ENCODE results near the gene THADA.

THADA gene

GRCh38 chr2:43276266-43276941, 319.4 kb downstream of the THADA start:
- no peak for DNase-seq (ENCODE audit: low spot score)

- DNase-seq (ENCODE audit: low spot score) = no peak
Measured at GRCh38 chr2:43274721-43275120, 321.1 kb downstream of the THADA start.

GRCh38 chr2:43274055-43274454, 321.8 kb downstream of the THADA start:
- no peak for DNase-seq (ENCODE audit: low spot score)

GRCh38 chr2:43273529-43273928, 322.3 kb downstream of the THADA start:
- DNase-seq (ENCODE audit: low spot score) = no peak

GRCh38 chr2:43270930-43271615, 324.8 kb downstream of the THADA start:
- DNase-seq (ENCODE audit: low spot score) = no peak

- DNase-seq (ENCODE audit: low spot score) = no peak
Measured at GRCh38 chr2:43270461-43270860, 325.4 kb downstream of the THADA start.

GRCh38 chr2:43269706-43270105, 326.1 kb downstream of the THADA start:
- DNase-seq (ENCODE audit: low spot score) = no peak

GRCh38 chr2:43269074-43269572, 326.7 kb downstream of the THADA start:
- DNase-seq (ENCODE audit: low spot score) = no peak

- no peak for DNase-seq (ENCODE audit: low spot score)
Measured at GRCh38 chr2:43268066-43268953, 327.5 kb downstream of the THADA start.

GRCh38 chr2:43267381-43267780, 328.5 kb downstream of the THADA start:
- DNase-seq (ENCODE audit: low spot score) = no peak

GRCh38 chr2:43266711-43267111, 329.1 kb downstream of the THADA start:
- DNase-seq (ENCODE audit: low spot score) = no peak

- no peak for DNase-seq (ENCODE audit: low spot score)
Measured at GRCh38 chr2:43265421-43265820, 330.4 kb downstream of the THADA start.

- DNase-seq (ENCODE audit: low spot score) = no peak
Measured at GRCh38 chr2:43265001-43265400, 330.8 kb downstream of the THADA start.

GRCh38 chr2:43262951-43263350, 332.9 kb downstream of the THADA start:
- no peak for DNase-seq (ENCODE audit: low spot score)

- DNase-seq (ENCODE audit: low spot score) = no peak
Measured at GRCh38 chr2:43262239-43262638, 333.6 kb downstream of the THADA start.

GRCh38 chr2:43259512-43259911, 336.3 kb downstream of the THADA start:
- no peak for DNase-seq (ENCODE audit: low spot score)

- DNase-seq (ENCODE audit: low spot score) = no peak
Measured at GRCh38 chr2:43258547-43259156, 337.2 kb downstream of the THADA start.

- DNase-seq (ENCODE audit: low spot score) = no peak
Measured at GRCh38 chr2:43255296-43255910, 340.4 kb downstream of the THADA start.

- no peak for DNase-seq (ENCODE audit: low spot score)
Measured at GRCh38 chr2:43254331-43254730, 341.5 kb downstream of the THADA start.

GRCh38 chr2:43251171-43251731, 344.6 kb downstream of the THADA start:
- no peak for DNase-seq (ENCODE audit: low spot score)

- no peak for DNase-seq (ENCODE audit: low spot score)
Measured at GRCh38 chr2:43250015-43250414, 345.8 kb downstream of the THADA start.

All from hematopoietic multipotent progenitor cell treated with erythropoietin and hydrocortisone succinate and interleukin-3 and kit ligand, for 15 days (in vitro differentiated cells).